OCI-LY3 (cell line): ENCODE data around the gene IGSF22.

Experiments
- H2AFZ ChIP-seq: fragments of 200-600, 300-600 bp; shearing (Covaris generic); 2 replicates; pipeline ENCODE4 v1.6.0; 2014; ENCODE audit warnings: antibody characterized with exemption, low read depth, low read length
- H3K27ac ChIP-seq: fragments of 200-600, 300-600 bp; sonication (generic); 2 replicates; pipeline ENCODE4 v1.5.1; 2014; ENCODE audit warnings: mild to moderate bottlenecking, low read length, moderate library complexity, mixed read lengths
- H3K27me3 ChIP-seq: fragments of 200-600, 300-600 bp; sonication (generic); 2 replicates; pipeline ENCODE4 v1.6.1; 2014; ENCODE audit warnings: low read depth, low read length, mixed read lengths
- H3K36me3 ChIP-seq: fragments of 200-600, 300-600 bp; sonication (generic); replicated peaks from 2 replicates; pipeline ENCODE3; 2014; ENCODE audit warnings: low read depth, low read length, mixed read lengths
- H3K4me1 ChIP-seq: fragments of 300-600, 200-600 bp; sonication (generic); 2 replicates; pipeline ENCODE4 v1.6.1; 2014; ENCODE audit warnings: low read length, mixed read lengths
- H3K4me2 ChIP-seq: fragments of 200-600, 300-600 bp; sonication (generic); 2 replicates; pipeline ENCODE4 v1.6.1; 2014; ENCODE audit warnings: low read length, mixed read lengths
- H3K4me3 ChIP-seq: fragments of 300-600, 200-600 bp; sonication (generic); 2 replicates; pipeline ENCODE4 v1.5.1; 2014; ENCODE audit warnings: antibody characterized with exemption, mild to moderate bottlenecking, low read length, moderate library complexity
- H3K79me2 ChIP-seq: fragments of 300-600, 200-600 bp; shearing (Covaris generic); 2 replicates; pipeline ENCODE4 v1.6.1; 2014; ENCODE audit warnings: mild to moderate bottlenecking, low read length, mixed read lengths
- H3K9ac ChIP-seq: fragments of 300-600, 200-600 bp; shearing (Covaris generic); 2 replicates; pipeline ENCODE4 v1.6.0; 2014; ENCODE audit warnings: mild to moderate bottlenecking, low read length, moderate library complexity
- H3K9me3 ChIP-seq: fragments of 200-600, 300-600 bp; shearing (Covaris generic); 2 replicates; pipeline ENCODE4 v1.6.1; 2014; ENCODE audit warnings: low read length, mixed read lengths; ENCODE audit not compliant: insufficient read depth
- H4K20me1 ChIP-seq: fragments of 200-600, 300-600 bp; sonication (generic); 2 replicates; pipeline ENCODE4 v1.6.1; 2016; ENCODE audit warnings: low read length, mixed read lengths; ENCODE audit not compliant: insufficient read depth
- CTCF ChIP-seq: fragments of 200-600, 300-600 bp; sonication (generic); IDR thresholded peaks from 2 replicates; pipeline ENCODE4 v1.5.1; 2014; ENCODE audit warnings: antibody characterized with exemption, low read length, low read depth
- EZH2phosphoT487 ChIP-seq: fragments of 200-600 bp; shearing (Covaris generic); IDR thresholded peaks from 2 replicates; pipeline ENCODE4 v1.6.1; 2018; ENCODE audit warnings: antibody characterized with exemption, mixed run types, low read depth

Gene IGSF22

GRCh38 chr11:18745251-18745650, 19.3 kb upstream of the IGSF22 start:
- no peak overlapping the region for H3K27ac ChIP-seq
- no peaks in the 10 kb centered on the region for H3K9me3 ChIP-seq
- H3K9ac ChIP-seq = no peak overlapping the region
- peaks cover 16% of the 10 kb centered on the region for H3K27me3 ChIP-seq
- no peaks in the 10 kb centered on the region for H3K36me3 ChIP-seq
- no peaks in the 10 kb centered on the region for H3K4me1 ChIP-seq
- no peaks in the 10 kb centered on the region for H3K79me2 ChIP-seq
- no peaks in the 10 kb centered on the region for H4K20me1 ChIP-seq
- no peak overlapping the region for H3K4me3 ChIP-seq
- no peak overlapping the region for H2AFZ ChIP-seq
- TF ChIP-seq CTCF (no peak), EZH2phosphoT487 (no peak)
- no peak overlapping the region for H3K4me2 ChIP-seq

GRCh38 chr11:18743900-18744514, 18.0 kb upstream of the IGSF22 start:
- H3K79me2 ChIP-seq = no peaks in the 10 kb centered on the region
- H3K4me2 ChIP-seq = no peak overlapping the region
- no peak overlapping the region for H2AFZ ChIP-seq
- H3K27ac ChIP-seq = no peak overlapping the region
- H3K4me1 ChIP-seq = no peaks in the 10 kb centered on the region
- no peaks in the 10 kb centered on the region for H3K9me3 ChIP-seq
- no peaks in the 10 kb centered on the region for H4K20me1 ChIP-seq
- no peak overlapping the region for H3K9ac ChIP-seq
- TF ChIP-seq EZH2phosphoT487 (no peak), CTCF (no peak)
- H3K27me3 ChIP-seq = peaks cover 16% of the 10 kb centered on the region
- no peak overlapping the region for H3K4me3 ChIP-seq
- no peaks in the 10 kb centered on the region for H3K36me3 ChIP-seq

- H3K4me1 ChIP-seq = no peaks in the 10 kb centered on the region
- H3K9me3 ChIP-seq = no peaks in the 10 kb centered on the region
- no peak overlapping the region for H3K9ac ChIP-seq
- no peaks in the 10 kb centered on the region for H3K79me2 ChIP-seq
- TF ChIP-seq CTCF (no peak), EZH2phosphoT487 (no peak)
- no peak overlapping the region for H2AFZ ChIP-seq
- no peak overlapping the region for H3K27ac ChIP-seq
- H4K20me1 ChIP-seq = no peaks in the 10 kb centered on the region
- H3K36me3 ChIP-seq = no peaks in the 10 kb centered on the region
- peaks cover 13% of the 10 kb centered on the region for H3K27me3 ChIP-seq
- no peak overlapping the region for H3K4me3 ChIP-seq
- H3K4me2 ChIP-seq = no peak overlapping the region
These were observed 17.4 kb upstream of the IGSF22 start for GRCh38 chr11:18743365-18743764.

GRCh38 chr11:18741783-18742182, 15.8 kb upstream of the IGSF22 start:
- Histone ChIP-seq H2AFZ (no peak overlapping the region; the same call in 1 of the 2 replicates), H3K9me3 (no peaks in the 10 kb centered on the region), H3K79me2 (no peaks in the 10 kb centered on the region), H3K9ac (no peak overlapping the region), H3K4me1 (no peaks in the 10 kb centered on the region), H3K36me3 (no peaks in the 10 kb centered on the region), H4K20me1 (no peaks in the 10 kb centered on the region), H3K4me3 (no peak overlapping the region), H3K27ac (no peak overlapping the region), H3K4me2 (no peak overlapping the region), H3K27me3 (peaks cover 10% of the 10 kb centered on the region)
- TF ChIP-seq EZH2phosphoT487 = no peak
- TF ChIP-seq CTCF = peak; percentile 40; the same call in 1 of the 2 replicates
